Right forelimb (tissue), 1 donor: Measurements from ENCODE around the gene SLC35E2B.

ENCODE experiments used
- DNase-seq: peaks from one replicate; pipeline ENCODE4 v3.0.0-alpha.2; 2018

SLC35E2B gene

GRCh38 chr1:1623181-1623630 is 69.4 kb downstream of the SLC35E2B start:
- DNase-seq: no peak

- DNase-seq: no peak
Observed at GRCh38 chr1:1622788-1623094, 69.9 kb downstream of the SLC35E2B start.

GRCh38 chr1:1622010-1622787 is 70.4 kb downstream of the SLC35E2B start:
- DNase-seq: no peak

- no peak for DNase-seq
Observed at GRCh38 chr1:1621173-1622009, 71.2 kb downstream of the SLC35E2B start.

GRCh38 chr1:1620433-1621139 is 72.0 kb downstream of the SLC35E2B start:
- DNase-seq: no peak

- DNase-seq: no peak
Observed at GRCh38 chr1:1619917-1620361, 72.7 kb downstream of the SLC35E2B start.

GRCh38 chr1:1618396-1619068 is 74.1 kb downstream of the SLC35E2B start:
- DNase-seq: no peak

- no peak for DNase-seq
Observed at GRCh38 chr1:1617925-1618324, 74.7 kb downstream of the SLC35E2B start.

GRCh38 chr1:1617516-1617915 is 75.1 kb downstream of the SLC35E2B start:
- no peak for DNase-seq

GRCh38 chr1:1616838-1617237 is 75.8 kb downstream of the SLC35E2B start:
- no peak for DNase-seq

- no peak for DNase-seq
Observed at GRCh38 chr1:1616045-1616790, 76.4 kb downstream of the SLC35E2B start.

- peak; percentile 99 for DNase-seq
Observed at GRCh38 chr1:1615256-1616044, 77.1 kb downstream of the SLC35E2B start, which contains the start of gene MIB2. TSS of gene MIB2 (plus strand) at chr1:1615500. CDS start at chr1:1623453, 7,953 bp downstream.

- no peak for DNase-seq
Observed at GRCh38 chr1:1614954-1615255, 77.7 kb downstream of the SLC35E2B start.

GRCh38 chr1:1614204-1614953 is 78.2 kb downstream of the SLC35E2B start:
- DNase-seq: no peak

- no peak for DNase-seq
Observed at GRCh38 chr1:1613509-1614082, 79.0 kb downstream of the SLC35E2B start.

GRCh38 chr1:1612104-1612400 is 80.5 kb downstream of the SLC35E2B start:
- no peak for DNase-seq

- DNase-seq: no peak
Observed at GRCh38 chr1:1610796-1611195, 81.8 kb downstream of the SLC35E2B start.

- no peak for DNase-seq
Observed at GRCh38 chr1:1609822-1610485, 82.6 kb downstream of the SLC35E2B start.
